Forelimb muscle (tissue), 1 donor: ENCODE results near the gene DCUN1D3. TPM values are rescaled to one million over a fixed set of nuclear protein-coding genes. Genes with fewer than 3 reads are reported as not detected.
A peak's percentile ranks its signal among the peaks of the same experiment; 100 is the strongest.
"Not testable (repeated sequence)": the region's sequence is repeated elsewhere in the genome, so short reads cannot be mapped to it uniquely, and the experiment has no call there.

ENCODE experiments used
- DNase-seq: peaks from one replicate; pipeline ENCODE4 v3.0.0-alpha.2; 2013; ENCODE audit warnings: low read depth
- polyA plus RNA-seq: library from polyadenylated mRNA; unstranded; fragments of 120-200 nt; gene quantifications from one replicate; pipeline ENCODE4 v1.2.1, GENCODE V29; 2013; ENCODE audit not compliant: insufficient read length

DCUN1D3 gene
- polyA plus RNA-seq, 1 donor, result 4.7 TPM

- no peak for DNase-seq
These were observed 34.6 kb downstream of the DCUN1D3 start for GRCh38 chr16:20865420-20866131.

GRCh38 chr16:20864376-20864775 is 35.8 kb downstream of the DCUN1D3 start:
- DNase-seq, result not testable (repeated sequence)

- no peak for DNase-seq
These were observed 37.8 kb downstream of the DCUN1D3 start for GRCh38 chr16:20862162-20862960.

GRCh38 chr16:20860995-20861394 is 39.2 kb downstream of the DCUN1D3 start:
- not testable (repeated sequence) for DNase-seq

GRCh38 chr16:20860361-20860760 is 39.8 kb downstream of the DCUN1D3 start:
- no peak for DNase-seq

- no peak for DNase-seq
These were observed 40.5 kb downstream of the DCUN1D3 start for GRCh38 chr16:20859699-20860098.

GRCh38 chr16:20859229-20859628 is 40.9 kb downstream of the DCUN1D3 start:
- DNase-seq, result no peak

- no peak for DNase-seq
These were observed 42.9 kb downstream of the DCUN1D3 start for GRCh38 chr16:20857281-20857680.

GRCh38 chr16:20854963-20855362 is 45.2 kb downstream of the DCUN1D3 start:
- no peak for DNase-seq

- DNase-seq, result no peak
These were observed 46.1 kb downstream of the DCUN1D3 start for GRCh38 chr16:20853981-20854620.

GRCh38 chr16:20853143-20853542 is 47.0 kb downstream of the DCUN1D3 start:
- DNase-seq, result no peak

GRCh38 chr16:20851601-20852000 is 48.6 kb downstream of the DCUN1D3 start:
- DNase-seq, result peak; percentile 53

- no peak for DNase-seq
These were observed 49.2 kb downstream of the DCUN1D3 start for GRCh38 chr16:20850981-20851380.

GRCh38 chr16:20849589-20850390 is 50.4 kb downstream of the DCUN1D3 start:
- DNase-seq, result peak; percentile 16

GRCh38 chr16:20847550-20847949 is 52.6 kb downstream of the DCUN1D3 start:
- no peak for DNase-seq

GRCh38 chr16:20846551-20846950 is 53.6 kb downstream of the DCUN1D3 start:
- no peak for DNase-seq

- DNase-seq, result no peak
These were observed 54.1 kb downstream of the DCUN1D3 start for GRCh38 chr16:20846030-20846429.

GRCh38 chr16:20844588-20844987 is 55.6 kb downstream of the DCUN1D3 start:
- DNase-seq, result no peak

GRCh38 chr16:20844054-20844453 is 56.1 kb downstream of the DCUN1D3 start:
- DNase-seq, result no peak

- DNase-seq, result no peak
These were observed 60.7 kb downstream of the DCUN1D3 start for GRCh38 chr16:20839504-20839903.

- DNase-seq, result no peak
These were observed 61.9 kb downstream of the DCUN1D3 start for GRCh38 chr16:20838240-20838639.

- no peak for DNase-seq
These were observed 67.1 kb downstream of the DCUN1D3 start for GRCh38 chr16:20833086-20833485.
